ENCODE data around the gene LHCGR. TPM values are rescaled to one million over a fixed set of nuclear protein-coding genes. Genes with fewer than 3 reads are reported as not detected.
"Not testable (repeated sequence)": the region's sequence is repeated elsewhere in the genome, so short reads cannot be mapped to it uniquely, and the experiment has no call there.

Gene LHCGR
- total and polyA plus RNA-seq, 2 donors, result 0.14 to 5.6 TPM

DNA sequence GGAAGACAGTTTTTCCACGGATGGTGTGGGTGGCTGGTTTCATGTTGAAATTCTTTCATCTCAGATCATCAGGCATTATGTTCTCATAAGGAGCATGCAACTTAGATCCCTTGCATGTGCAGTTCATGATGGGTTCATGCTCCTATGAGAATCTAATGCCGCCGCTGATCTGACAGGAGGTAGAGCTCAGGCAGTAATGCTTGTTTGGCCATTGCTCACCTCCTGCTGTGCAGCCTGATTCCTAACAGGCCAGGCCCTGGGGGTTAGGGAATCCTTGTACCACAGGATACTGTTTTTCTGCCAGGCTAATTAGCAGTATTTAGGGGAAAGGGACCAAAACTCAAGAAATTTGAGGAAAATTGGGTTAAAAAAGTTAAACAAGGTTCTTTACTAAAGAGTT is 5.3 kb upstream of the LHCGR start:
- no peak overlapping the region for H3K27ac ChIP-seq (ENCODE audit: low read depth)
- 82% methylated on average over 3 of the region's 3 CpGs for WGBS
- no peaks in the 10 kb centered on the region for H3K4me1 ChIP-seq (ENCODE audit: insufficient read depth)
- DNase-seq (ENCODE audit: extremely low spot score), result no peak
- no peaks in the 10 kb centered on the region for H3K36me3 ChIP-seq (ENCODE audit: insufficient read depth)
- no peak overlapping the region for H3K4me3 ChIP-seq (ENCODE audit: low read depth, low read length)

DNA sequence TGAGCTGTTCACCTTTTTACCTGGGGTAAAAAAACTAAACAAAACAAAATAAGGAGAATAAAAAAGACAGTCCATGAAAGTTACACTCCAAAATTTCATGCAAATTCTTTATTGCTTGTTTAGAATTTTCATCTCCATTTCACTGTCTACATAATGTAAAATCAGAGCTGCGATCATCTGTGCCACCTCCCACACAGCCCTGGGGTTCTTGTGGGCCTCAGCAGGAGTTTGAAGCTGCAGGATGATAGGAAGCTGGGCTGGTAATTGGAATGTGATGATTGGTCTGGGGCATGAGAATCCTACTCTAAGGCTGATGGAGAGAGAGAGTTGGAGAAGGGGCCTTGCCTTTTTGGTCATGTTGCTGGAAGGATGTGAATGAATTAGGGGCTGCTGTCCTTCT is 4.2 kb upstream of the LHCGR start:
- no peak for DNase-seq (ENCODE audit: extremely low spot score)
- H3K4me3 ChIP-seq (ENCODE audit: low read depth, low read length), result no peak overlapping the region
- no peak overlapping the region for H3K27ac ChIP-seq (ENCODE audit: low read depth)
- H3K4me1 ChIP-seq (ENCODE audit: insufficient read depth), result no peaks in the 10 kb centered on the region
- 97% methylated on average over 1 of the region's 1 CpG for WGBS
- H3K36me3 ChIP-seq (ENCODE audit: insufficient read depth), result no peaks in the 10 kb centered on the region

- Histone ChIP-seq H3K27ac (ENCODE audit: low read depth) (no peak overlapping the region), H3K4me1 (ENCODE audit: insufficient read depth) (no peaks in the 10 kb centered on the region), H3K36me3 (ENCODE audit: insufficient read depth) (no peaks in the 10 kb centered on the region), H3K4me3 (ENCODE audit: low read depth, low read length) (no peak overlapping the region)
- 56% methylated on average over 3 of the region's 3 CpGs for WGBS
- no peak for DNase-seq (ENCODE audit: extremely low spot score)
Observed at GRCh38 chr2:48756289-48756688, 765 bp upstream of the LHCGR start.

GRCh38 chr2:48754874-48755273 is 650 bp downstream of the LHCGR start:
- no peaks in the 10 kb centered on the region for H3K36me3 ChIP-seq (ENCODE audit: insufficient read depth)
- no peaks in the 10 kb centered on the region for H3K4me1 ChIP-seq (ENCODE audit: insufficient read depth)
- DNase-seq (ENCODE audit: extremely low spot score), result no peak
- no peak overlapping the region for H3K27ac ChIP-seq (ENCODE audit: low read depth)
- 85% methylated on average over 10 of the region's 10 CpGs for WGBS
- H3K4me3 ChIP-seq (ENCODE audit: low read depth, low read length), result no peak overlapping the region

DNA sequence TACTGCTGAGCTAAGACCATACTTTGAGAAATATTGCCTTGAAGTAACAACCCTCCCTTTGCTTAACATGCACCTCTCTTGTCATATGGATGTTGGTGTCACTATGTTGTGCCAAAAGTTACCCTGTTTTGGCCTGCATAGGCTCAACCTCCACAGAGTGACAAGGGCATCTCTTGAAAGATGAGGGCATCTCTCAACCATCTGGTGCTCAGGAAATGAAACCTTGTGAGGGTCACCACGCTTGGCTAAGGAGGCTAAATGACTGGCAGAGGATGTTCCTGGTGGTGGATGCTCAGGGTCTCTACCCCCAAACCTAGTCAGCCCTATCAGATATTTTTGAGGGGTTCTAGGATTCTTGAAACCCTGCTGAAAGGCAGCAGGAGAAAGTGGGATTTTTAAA is 2.3 kb downstream of the LHCGR start:
- Histone ChIP-seq H3K27ac (ENCODE audit: low read depth) (no peak overlapping the region), H3K4me1 (ENCODE audit: insufficient read depth) (no peaks in the 10 kb centered on the region), H3K36me3 (ENCODE audit: insufficient read depth) (no peaks in the 10 kb centered on the region), H3K4me3 (ENCODE audit: low read depth, low read length) (no peak overlapping the region)
- WGBS, result 96% methylated on average over 1 of the region's 1 CpG
- DNase-seq (ENCODE audit: extremely low spot score), result no peak

DNA sequence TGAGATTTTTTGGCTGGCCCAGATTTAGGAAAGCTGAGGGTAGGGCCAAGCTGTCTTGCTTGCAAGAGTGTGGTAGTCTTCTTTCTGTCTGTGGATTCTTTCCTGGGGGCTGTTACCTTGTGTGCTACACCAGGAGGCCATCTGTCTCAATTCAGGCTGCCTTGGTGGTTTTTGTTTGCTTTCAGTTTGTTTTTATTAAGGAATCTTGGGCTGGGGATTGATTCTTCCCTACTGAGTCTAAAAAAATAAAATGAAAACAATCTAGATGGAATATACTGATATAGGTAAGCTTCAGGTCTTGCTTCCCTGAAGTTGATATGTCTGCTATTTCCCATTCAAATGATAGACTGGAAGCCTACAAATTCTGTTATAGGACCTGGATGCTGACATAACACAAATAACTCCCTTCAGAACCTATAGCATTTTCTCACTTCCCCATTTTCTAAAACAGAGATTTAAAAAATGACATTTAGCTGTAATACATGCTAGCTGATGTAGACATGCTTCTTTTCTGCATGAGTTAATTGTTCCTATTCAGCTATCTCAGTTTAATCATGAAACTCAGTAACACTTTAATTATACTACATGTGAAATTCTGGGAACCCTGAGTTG is 5.3 kb downstream of the LHCGR start:
- H3K4me1 ChIP-seq (ENCODE audit: insufficient read depth), result no peaks in the 10 kb centered on the region
- no peaks in the 10 kb centered on the region for H3K36me3 ChIP-seq (ENCODE audit: insufficient read depth)
- DNase-seq (ENCODE audit: extremely low spot score), result no peak
- no peak overlapping the region for H3K4me3 ChIP-seq (ENCODE audit: low read depth, low read length)
- H3K27ac ChIP-seq (ENCODE audit: low read depth), result no peak overlapping the region

DNA sequence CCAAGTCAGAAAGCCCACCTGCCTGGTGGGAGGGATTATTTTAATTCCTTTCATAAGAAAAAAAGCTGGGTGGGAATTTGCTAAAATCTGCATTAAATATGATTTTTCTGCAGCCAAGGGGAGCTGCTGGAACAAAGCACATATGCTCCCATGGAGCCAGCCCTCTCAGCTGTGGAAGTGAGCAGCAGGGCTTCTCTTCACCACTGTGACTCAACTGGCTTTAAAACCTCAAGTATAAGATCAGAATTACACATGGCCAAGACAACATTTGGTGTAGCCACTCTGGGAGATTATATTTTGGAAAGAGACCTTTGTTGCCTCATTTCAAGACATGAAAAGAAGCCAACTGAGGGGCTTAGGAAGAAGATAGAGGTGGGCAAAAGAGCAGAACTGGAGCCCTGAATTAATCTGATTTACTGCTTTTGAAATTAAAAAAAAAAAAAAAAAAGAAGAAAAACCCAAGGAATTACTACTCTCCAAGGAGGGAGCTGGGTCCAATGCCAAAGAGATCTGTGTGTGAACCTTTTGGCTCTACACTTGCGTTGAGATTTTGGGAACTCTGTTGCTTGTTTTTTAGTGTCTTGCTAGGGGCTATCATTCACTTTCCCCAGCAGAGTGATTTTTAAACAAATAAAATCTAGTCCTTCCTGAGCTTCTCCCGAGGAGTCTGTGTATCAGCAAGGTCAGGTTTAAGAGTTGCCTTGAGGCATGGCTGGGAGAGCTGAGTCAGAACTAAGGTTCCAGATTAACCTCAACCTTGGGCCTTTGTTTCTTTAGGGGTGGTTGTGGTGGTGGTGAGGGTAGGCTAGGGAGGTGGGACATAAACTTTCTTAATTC is 6.0 kb downstream of the LHCGR start:
- DNase-seq (ENCODE audit: extremely low spot score), result no peak
- WGBS, result 54% methylated on average over 2 of the region's 2 CpGs
- no peak overlapping the region for H3K4me3 ChIP-seq (ENCODE audit: low read depth, low read length)
- H3K36me3 ChIP-seq (ENCODE audit: insufficient read depth), result no peaks in the 10 kb centered on the region
- H3K4me1 ChIP-seq (ENCODE audit: insufficient read depth), result no peaks in the 10 kb centered on the region
- H3K27ac ChIP-seq (ENCODE audit: low read depth), result no peak overlapping the region

GRCh38 chr2:48747319-48747718 is 8.2 kb downstream of the LHCGR start:
- Histone ChIP-seq H3K27ac (ENCODE audit: low read depth) (no peak overlapping the region), H3K4me3 (ENCODE audit: low read depth, low read length) (no peak overlapping the region), H3K36me3 (ENCODE audit: insufficient read depth) (no peaks in the 10 kb centered on the region), H3K4me1 (ENCODE audit: insufficient read depth) (no peaks in the 10 kb centered on the region)
- WGBS, result 95% methylated on average over 6 of the region's 6 CpGs
- DNase-seq (ENCODE audit: extremely low spot score), result no peak

- not testable (repeated sequence) for H3K4me1 ChIP-seq (ENCODE audit: insufficient read depth); DNase-seq (ENCODE audit: extremely low spot score)
Observed at GRCh38 chr2:48739236-48739635, 16.3 kb downstream of the LHCGR start.

GRCh38 chr2:48738806-48739205 is 16.7 kb downstream of the LHCGR start:
- Histone ChIP-seq H3K27ac (ENCODE audit: low read depth) (no peak overlapping the region), H3K36me3 (ENCODE audit: insufficient read depth) (no peaks in the 10 kb centered on the region), H3K4me3 (ENCODE audit: low read depth, low read length) (no peak overlapping the region), H3K4me1 (ENCODE audit: insufficient read depth) (no peaks in the 10 kb centered on the region)
- WGBS, result 83% methylated on average over 2 of the region's 2 CpGs
- no peak for DNase-seq (ENCODE audit: extremely low spot score)

More at GRCh38 chr2:48739236-48739635, 16.3 kb downstream of the LHCGR start:
- not testable (repeated sequence) for H3K27ac ChIP-seq (ENCODE audit: low read depth); H3K4me3 ChIP-seq (ENCODE audit: low read depth, low read length); H3K36me3 ChIP-seq (ENCODE audit: insufficient read depth)
- 93% methylated on average over 4 of the region's 4 CpGs for WGBS

- 89% methylated on average over 2 of the region's 2 CpGs for WGBS
Observed at GRCh38 chr2:48736251-48736650, 19.3 kb downstream of the LHCGR start.

GRCh38 chr2:48734576-48735303 is 20.8 kb downstream of the LHCGR start:
- Histone ChIP-seq H3K4me3 (ENCODE audit: low read depth, low read length) (no peak overlapping the region), H3K4me1 (ENCODE audit: insufficient read depth) (no peaks in the 10 kb centered on the region), H3K27ac (ENCODE audit: low read depth) (no peak overlapping the region), H3K36me3 (ENCODE audit: insufficient read depth) (no peaks in the 10 kb centered on the region)
- WGBS, result 70% methylated on average over 5 of the region's 5 CpGs
- DNase-seq (ENCODE audit: extremely low spot score), result no peak

More at GRCh38 chr2:48736251-48736650, 19.3 kb downstream of the LHCGR start:
- H3K36me3 ChIP-seq (ENCODE audit: insufficient read depth), result no peaks in the 10 kb centered on the region
- no peaks in the 10 kb centered on the region for H3K4me1 ChIP-seq (ENCODE audit: insufficient read depth)
- DNase-seq (ENCODE audit: extremely low spot score), result no peak
- no peak overlapping the region for H3K4me3 ChIP-seq (ENCODE audit: low read depth, low read length)
- H3K27ac ChIP-seq (ENCODE audit: low read depth), result no peak overlapping the region

- Histone ChIP-seq H3K4me1 (ENCODE audit: insufficient read depth) (no peaks in the 10 kb centered on the region), H3K27ac (ENCODE audit: low read depth) (no peak overlapping the region), H3K4me3 (ENCODE audit: low read depth, low read length) (no peak overlapping the region), H3K36me3 (ENCODE audit: insufficient read depth) (no peaks in the 10 kb centered on the region)
- peak; percentile 46 for DNase-seq (ENCODE audit: extremely low spot score)
- 22% methylated on average over 2 of the region's 2 CpGs for WGBS
Observed at GRCh38 chr2:48733067-48733503, 22.4 kb downstream of the LHCGR start.

DNA sequence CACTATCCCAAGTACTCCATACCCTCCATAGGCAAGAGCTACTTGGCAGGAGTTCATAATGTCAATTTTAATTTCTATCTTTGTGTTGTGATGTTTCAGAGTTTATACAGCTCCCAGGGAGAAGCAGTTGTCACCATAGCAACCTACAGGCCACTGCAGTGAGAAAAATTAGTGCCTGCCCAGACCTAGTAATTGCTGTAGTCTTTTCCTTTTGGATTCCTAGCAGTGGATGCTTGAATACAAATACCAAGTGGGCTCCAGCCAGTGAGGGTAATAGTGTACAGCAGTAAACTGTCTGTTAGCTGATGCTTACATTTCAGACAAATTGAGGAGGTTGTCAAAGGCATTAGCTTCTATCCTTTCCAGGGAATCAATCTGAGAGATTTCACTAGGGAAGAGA is 26.7 kb downstream of the LHCGR start:
- DNase-seq (ENCODE audit: extremely low spot score), result no peak
- H3K27ac ChIP-seq (ENCODE audit: low read depth), result no peak overlapping the region
- H3K4me3 ChIP-seq (ENCODE audit: low read depth, low read length), result no peak overlapping the region
- H3K36me3 ChIP-seq (ENCODE audit: insufficient read depth), result no peaks in the 10 kb centered on the region
- H3K4me1 ChIP-seq (ENCODE audit: insufficient read depth), result no peaks in the 10 kb centered on the region

All from urinary bladder (tissue), 4 donors.